A549 (cell line): ENCODE measurements around the gene SYCN.

Experiments used
- ATOH8 ChIP-seq: fragments of 250-450 bp; sonication (Bioruptor Pico); IDR thresholded peaks from 2 replicates; pipeline ENCODE4 v1.5.0; 2020; ENCODE audit warnings: low read depth, mild to moderate bottlenecking, moderate library complexity
- CTCF ChIP-seq: fragments of >200 bp; sonication (Bioruptor Twin); formaldehyde crosslinking; IDR thresholded peaks from 3 replicates; pipeline ENCODE4 v1.5.1; 2016
- NR3C1 ChIP-seq: fragments of >200 bp; sonication (Bioruptor Twin); formaldehyde crosslinking; IDR thresholded peaks from 3 replicates; pipeline ENCODE4 v1.6.1; 2017
- RAD21 ChIP-seq, 2 experiments: fragments of >200 bp in 1 of 2; sonication (Bioruptor Twin) in 1 of 2; formaldehyde crosslinking in 1 of 2; IDR thresholded peaks in 1 of 2; conservative IDR thresholded peaks in 1 of 2; 2 replicates in 1 of 2; 3 replicates in 1 of 2; pipeline ENCODE4 v1.6.1; 2012 to 2018; ENCODE audit warnings: inconsistent platforms in 1 of 2
- RCOR1 ChIP-seq: fragments of 150-350 bp; IDR thresholded peaks from 2 replicates; pipeline ENCODE4 v1.6.1; 2014; ENCODE audit warnings: antibody characterized with exemption, low read length, low read depth
- RFX5 ChIP-seq: fragments of 450-650 bp; IDR thresholded peaks from 2 replicates; pipeline ENCODE4 v1.7.1; 2014; ENCODE audit warnings: antibody characterized with exemption, mild to moderate bottlenecking, moderate library complexity

- TF ChIP-seq NR3C1 (no peak), CTCF (no peak), RFX5 (no peak), RCOR1 (no peak), RAD21 (conservative IDR thresholded peaks at IDR 0.05 in 1 of 2, IDR thresholded peaks at IDR 0.05 in 1 of 2) (no peak), ATOH8 (CRISPR knock-in tag) (no peak)
Measured at GRCh38 chr19:39202998-39203355, 1.1 kb downstream of the SYCN start.
